Activated CD4-positive, alpha-beta T cell treated with anti-CD3 and anti-CD28 coated beads, Interleukin-2, Interleukin-6, amounts not matched to agents 100 ng/mL and 50 ng/mL, durations not matched to agents 16 hours and 8 hours (primary cell): Measurements from ENCODE around the gene CHID1.

Source experiments
- DNase-seq: peaks from one replicate; pipeline ENCODE4 v3.0.0-alpha.2; 2020

CHID1 gene

GRCh38 chr11:907668-908067 is 2.9 kb downstream of the CHID1 start:
- no peak for DNase-seq

- no peak for DNase-seq
These were observed 4.7 kb downstream of the CHID1 start for GRCh38 chr11:905952-906351.

GRCh38 chr11:904380-904779 is 6.2 kb downstream of the CHID1 start:
- no peak for DNase-seq

- no peak for DNase-seq
These were observed 9.1 kb downstream of the CHID1 start for GRCh38 chr11:901452-902061.

- no peak for DNase-seq
These were observed 10.1 kb downstream of the CHID1 start for GRCh38 chr11:900545-900944.

GRCh38 chr11:899724-900123 is 10.9 kb downstream of the CHID1 start:
- no peak for DNase-seq

- no peak for DNase-seq
These were observed 11.9 kb downstream of the CHID1 start for GRCh38 chr11:898540-899190.

- DNase-seq: no peak
These were observed 12.5 kb downstream of the CHID1 start for GRCh38 chr11:898143-898511.

GRCh38 chr11:897253-898142 is 13.1 kb downstream of the CHID1 start:
- no peak for DNase-seq

- DNase-seq: no peak
These were observed 15.1 kb downstream of the CHID1 start for GRCh38 chr11:895331-896110.

- no peak for DNase-seq
These were observed 15.9 kb downstream of the CHID1 start for GRCh38 chr11:894575-895201.

- no peak for DNase-seq
These were observed 17.5 kb downstream of the CHID1 start for GRCh38 chr11:893008-893654.

GRCh38 chr11:890794-891540 is 19.6 kb downstream of the CHID1 start:
- DNase-seq: no peak

- no peak for DNase-seq
These were observed 20.7 kb downstream of the CHID1 start for GRCh38 chr11:889687-890475.

GRCh38 chr11:889257-889656 is 21.4 kb downstream of the CHID1 start:
- no peak for DNase-seq

- DNase-seq: no peak
These were observed 22.0 kb downstream of the CHID1 start for GRCh38 chr11:888310-889212.

GRCh38 chr11:887589-887988 is 23.0 kb downstream of the CHID1 start:
- DNase-seq: no peak

GRCh38 chr11:886568-886967 is 24.0 kb downstream of the CHID1 start:
- DNase-seq: no peak

GRCh38 chr11:884578-885070 is 26.0 kb downstream of the CHID1 start:
- DNase-seq: no peak
